Ovary (tissue), 9 donors: Measurements from ENCODE around the gene ASCC3. TPM values are rescaled to one million over a fixed set of nuclear protein-coding genes. Genes with fewer than 3 reads are reported as not detected.

ENCODE experiments used
- DNase-seq, 5 donors: peaks; one replicate each; pipeline ENCODE4 v3.0.0-alpha.2; 2019 to 2020
- H3K27ac ChIP-seq, 2 donors: fragments of 200-600 bp; one replicate each; pipeline versions ENCODE4 v1.5.1 to v1.8.0; 2019 to 2022
- H3K27me3 ChIP-seq: fragments of 200-600 bp; one replicate; pipeline ENCODE4 v1.8.0; 2022
- H3K36me3 ChIP-seq: fragments of 200-600 bp; sonication (generic); one replicate; pipeline ENCODE4 v1.5.1; 2019
- H3K4me1 ChIP-seq: one replicate; pipeline ENCODE4 v1.8.1; 2013; ENCODE audit warnings: mild to moderate bottlenecking, moderate library complexity; ENCODE audit not compliant: insufficient read depth
- H3K4me3 ChIP-seq: fragments of 200-600 bp; sonication (generic); one replicate; pipeline ENCODE4 v1.5.1; 2017
- H3K9me3 ChIP-seq, 2 donors: fragments of 200-600 bp in 1 of 2; sonication (generic) in 1 of 2; one replicate each; pipeline versions ENCODE4 v1.5.1 to v1.8.1; 2013 to 2019; ENCODE audit warnings: mild to moderate bottlenecking in 1 of 2, moderate library complexity in 1 of 2
- CTCF ChIP-seq, 3 donors: fragments of 450-650 bp in 2 of 3; fragments of 200-600 bp in 1 of 3; IDR thresholded peaks; one replicate each; pipeline versions ENCODE4 v1.5.1 to v1.8.0; 2016 to 2022; ENCODE audit warnings: antibody characterized with exemption in 3 of 3, mild to moderate bottlenecking in 1 of 3
- EP300 ChIP-seq: sonication (generic); formaldehyde crosslinking; IDR thresholded peaks from one replicate; pipeline ENCODE4 v1.6.1; 2017; ENCODE audit warnings: antibody characterized with exemption
- POLR2A ChIP-seq: fragments of 450-650 bp; IDR thresholded peaks from one replicate; pipeline ENCODE4 v1.6.1; 2017; ENCODE audit warnings: antibody characterized with exemption, mild to moderate bottlenecking, moderate library complexity
- WGBS, 3 donors: extraction: QIAGEN DNeasy Blood & Tissue Kit in 1 of 3; methylation state at CpG; one replicate each; pipeline versions ENCODE4 v1.1.5 to v1.1.7; 2013 to 2017; 5-methylcytosine and 5-hydroxymethylcytosine counted together
- intact Hi-C, 4 donors: fragments of 100-400 bp; cut with DNase I; formaldehyde crosslinking; loops; one replicate each; pipeline versions ENCODE4 v1.11.0 to v1.15.1; 2022 to 2023
- polyA plus RNA-seq, 2 donors: library from polyadenylated mRNA; stranded (reverse); fragments of 200-250 nt in 1 of 2; fragments of 350-450 nt in 1 of 2; fragmentation: Illumina TruSeq in 1 of 2; extraction: RNeasy Lipid Tissue Mini Kit (QIAGEN cat#74804) in 1 of 2; gene quantifications; one replicate each; pipeline ENCODE4 v1.2.3, GENCODE V29; 2013 to 2014
- total RNA-seq, 7 donors: library from RNA; depleted of rRNA in 2 of 7; stranded (reverse); fragments of >200 nt in 2 of 7; fragmentation: NEBNext Ultra II Directional in 3 of 7; extraction: Animal tissue kit (Norgen Biotek cat#: 25700) in 3 of 7; gene quantifications; one replicate each; pipeline versions ENCODE4 v1.1.0 to v1.2.4, GENCODE V29; 2016 to 2023
- donor health status: DM: no; HTN: no; CAD: no; lungs with moderate emphysema.
- donor health status: DM: no; HTN: no; CAD: no.
- donor health status: Bipolar disorder and iron deficiency.
- donor health status: DM: yes; HTN: yes; CAD: no.
- donor health status: DM: no; HTN: no; CAD: no.
- donor health status: DM: yes; HTN: yes; CAD: no.

The ASCC3 gene
- total and polyA plus RNA-seq, 9 donors, result 8.2 to 34.2 (median 22.0) TPM

DNA sequence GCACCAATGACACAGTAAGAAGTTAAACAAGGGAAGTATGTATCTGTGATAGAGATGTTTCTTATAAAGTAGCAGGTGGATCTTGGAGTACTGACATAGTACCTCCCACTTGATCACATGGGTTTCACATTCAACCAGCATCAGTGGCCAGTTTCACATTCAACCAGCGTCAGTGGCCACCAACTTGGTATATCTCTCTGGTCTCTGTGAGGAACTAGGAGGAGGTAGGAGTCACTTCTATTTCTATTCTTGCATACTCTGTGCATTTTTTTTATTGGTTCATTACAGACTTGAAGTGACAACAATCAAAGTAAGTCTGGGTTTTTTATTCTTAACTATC lies 216.1 kb downstream of the ASCC3 start:
- TF ChIP-seq CTCF (IDR thresholded peaks at IDR 0.05) (no peak), EP300 (no peak), POLR2A (no peak)
- Histone ChIP-seq H3K4me3 (no peak overlapping the region), H3K36me3 (no peaks in the 10 kb centered on the region), H3K27me3 (no peaks in the 10 kb centered on the region), H3K27ac (no peak overlapping the region), H3K4me1 (no peaks in the 10 kb centered on the region), H3K9me3 (no peaks in the 10 kb centered on the region)
- no peak for DNase-seq
- intact Hi-C loops, result no loop called here
- 0 to 83% (median 49%) methylated on average over 1 of the region's 1 CpG for WGBS, 3 donors

DNA sequence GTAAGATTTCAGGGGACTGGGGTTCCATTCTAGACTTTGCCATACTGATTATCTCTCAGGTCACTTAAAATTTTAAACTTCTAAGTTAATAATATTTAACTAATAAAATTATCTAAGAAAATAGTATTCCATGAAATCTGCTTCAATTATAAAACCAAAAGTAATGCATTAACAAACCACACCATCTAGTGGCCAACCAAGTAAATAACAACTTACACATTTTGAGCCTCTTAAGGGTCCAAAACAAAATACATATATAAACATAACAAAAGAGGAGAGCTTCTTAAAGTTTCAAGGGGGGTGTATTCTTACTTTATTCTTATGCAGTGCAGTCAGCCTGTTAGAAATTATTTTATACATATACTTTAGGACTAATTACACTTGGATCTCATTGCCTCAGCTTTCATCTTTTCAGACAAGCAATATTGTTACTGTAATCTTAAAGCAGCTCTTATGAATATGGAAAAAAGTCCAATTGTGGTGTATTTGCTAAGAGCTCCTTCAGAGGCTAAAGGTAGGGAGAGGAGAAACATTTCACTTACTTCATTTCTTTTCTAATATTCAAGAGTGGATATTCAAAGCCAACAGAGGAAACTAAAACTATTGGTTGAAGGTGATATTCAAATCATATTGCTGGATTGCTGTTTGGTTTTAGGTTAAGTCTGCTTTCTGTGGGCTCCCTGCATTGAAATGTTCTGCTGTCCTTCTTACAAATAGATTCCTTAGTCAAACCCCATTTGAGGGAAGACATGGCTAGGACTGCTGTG lies 216.7 kb downstream of the ASCC3 start:
- Histone ChIP-seq H3K27ac (no peak overlapping the region), H3K27me3 (no peaks in the 10 kb centered on the region), H3K36me3 (no peaks in the 10 kb centered on the region), H3K4me3 (no peak overlapping the region), H3K4me1 (no peaks in the 10 kb centered on the region), H3K9me3 (no peaks in the 10 kb centered on the region)
- no peak for DNase-seq
- no peak for TF ChIP-seq POLR2A
- TF ChIP-seq EP300, result no peak
- peak in 1 of 3 donors; percentile 38 for TF ChIP-seq CTCF (IDR thresholded peaks at IDR 0.05)
- intact Hi-C loops, result no loop called here

GRCh38 chr6:100663219-100663863 lies 217.8 kb downstream of the ASCC3 start:
- intact Hi-C loops, result no loop called here
- Histone ChIP-seq H3K4me1 (no peaks in the 10 kb centered on the region), H3K36me3 (no peaks in the 10 kb centered on the region), H3K27ac (no peak overlapping the region), H3K4me3 (no peak overlapping the region), H3K27me3 (no peaks in the 10 kb centered on the region), H3K9me3 (no peaks in the 10 kb centered on the region)
- TF ChIP-seq EP300 (no peak), CTCF (IDR thresholded peaks at IDR 0.05) (no peak), POLR2A (no peak)
- no peak for DNase-seq
- WGBS, 3 donors, result 84 to 92% (median 91%) methylated on average over 5 of the region's 5 CpGs

DNA sequence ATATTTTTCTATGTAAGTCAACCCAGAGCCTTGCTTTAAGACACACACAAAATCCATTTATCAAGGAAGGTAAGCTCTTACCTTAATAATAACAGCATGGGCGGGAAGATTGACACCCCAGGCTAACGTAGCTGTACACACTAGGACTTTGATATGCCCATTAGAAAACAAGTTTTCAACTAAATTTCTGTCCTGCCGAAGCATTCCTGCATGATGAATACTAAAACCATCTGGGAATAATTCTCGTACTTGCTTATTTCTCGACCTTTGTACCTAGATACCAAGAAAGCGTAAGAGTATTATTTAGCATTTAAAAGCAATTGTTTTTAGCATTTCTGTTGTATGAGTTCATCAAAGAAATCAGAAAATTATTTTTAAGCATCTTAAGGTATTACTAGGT lies 218.9 kb downstream of the ASCC3 start:
- TF ChIP-seq EP300, result no peak
- no peak for DNase-seq
- intact Hi-C loops, result no loop called here
- no peaks in the 10 kb centered on the region for H3K9me3 ChIP-seq
- 91 to 95% (median 93%) methylated on average over 6 of the region's 6 CpGs for WGBS, 3 donors
- no peaks in the 10 kb centered on the region for H3K36me3 ChIP-seq
- H3K27ac ChIP-seq, result no peak overlapping the region
- H3K27me3 ChIP-seq, result no peaks in the 10 kb centered on the region
- no peaks in the 10 kb centered on the region for H3K4me1 ChIP-seq
- no peak overlapping the region for H3K4me3 ChIP-seq

DNA sequence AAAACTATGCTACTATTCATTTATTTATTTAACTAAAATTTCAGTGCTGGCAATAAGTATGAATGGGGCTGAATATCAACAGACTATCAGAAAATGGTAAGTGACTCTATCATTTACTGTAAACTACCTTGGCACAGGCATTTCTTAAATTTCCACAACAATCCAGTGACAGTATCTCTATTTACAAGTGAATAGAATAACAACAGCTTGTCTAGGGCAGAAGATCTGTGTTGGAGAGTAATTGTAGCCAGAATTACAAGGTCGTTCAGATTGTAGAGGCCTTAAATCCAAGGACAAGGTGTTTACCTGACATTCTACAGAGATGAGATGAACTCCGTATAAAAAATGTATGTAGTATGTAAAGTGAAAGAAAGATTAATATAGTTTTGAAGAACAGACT lies 222.6 kb downstream of the ASCC3 start:
- no peak overlapping the region for H3K4me3 ChIP-seq
- H3K36me3 ChIP-seq, result no peaks in the 10 kb centered on the region
- H3K27me3 ChIP-seq, result no peaks in the 10 kb centered on the region
- no peak overlapping the region for H3K27ac ChIP-seq
- TF ChIP-seq EP300 (no peak), CTCF (IDR thresholded peaks at IDR 0.05) (no peak), POLR2A (no peak)
- 9 to 26% (median 13%) methylated on average over 2 of the region's 2 CpGs for WGBS, 3 donors
- no peaks in the 10 kb centered on the region for H3K9me3 ChIP-seq
- intact Hi-C loops, result no loop called here
- H3K4me1 ChIP-seq, result no peaks in the 10 kb centered on the region
- DNase-seq, result no peak
